Natural killer cell treated with Interleukin-12 subunit alpha and Interleukin-12 subunit beta and Interleukin-15 and Interleukin-18, amount 100 ng/mL, for 72 hours (primary cell): ENCODE data around the gene NFATC2. TPM values are rescaled to one million over a fixed set of nuclear protein-coding genes. Genes with fewer than 3 reads are reported as not detected.

Experiments used
- ATAC-seq, 2 donors: fragments of 150-1000 bp; cut with Tn5 transposase in 1 of 2; sonication (Bioruptor Pico), chemical (Tn5 transposase) in 1 of 2; 2 replicates each; pipeline ENCODE4 v1.10.0; 2021
- DNase-seq: peaks from one replicate; pipeline ENCODE4 v3.0.0; 2022; ENCODE audit warnings: low spot score
- H3K27ac Mint-ChIP-seq, 2 donors: 1 replicate in 1 of 2; 2 replicates in 1 of 2; pipeline ENCODE4 v1.8.0; 2022; ENCODE audit warnings: mixed read lengths in 2 of 2, mild to moderate bottlenecking in 1 of 2, moderate library complexity in 1 of 2
- H3K27me3 Mint-ChIP-seq, 2 donors: 1 replicate in 1 of 2; 2 replicates in 1 of 2; pipeline ENCODE4 v1.8.0; 2022; ENCODE audit warnings: mixed read lengths in 2 of 2
- H3K36me3 Mint-ChIP-seq: one replicate; pipeline ENCODE4 v1.8.0; 2022; ENCODE audit warnings: mixed read lengths
- H3K4me1 Mint-ChIP-seq, 2 donors: 1 replicate in 1 of 2; 2 replicates in 1 of 2; pipeline ENCODE4 v1.8.0; 2022; ENCODE audit warnings: low read depth in 2 of 2, mixed read lengths in 2 of 2, mild to moderate bottlenecking in 1 of 2
- H3K4me3 Mint-ChIP-seq: one replicate; pipeline ENCODE4 v1.8.0; 2022; ENCODE audit warnings: mixed read lengths
- H3K9me3 Mint-ChIP-seq: 2 replicates; pipeline ENCODE4 v1.8.0; 2022; ENCODE audit warnings: mixed read lengths
- total RNA-seq, 2 donors: library from RNA; stranded (reverse); gene quantifications; one replicate each; pipeline ENCODE4 v1.2.3, GENCODE V29; 2022

NFATC2 gene
- total RNA-seq, 2 donors from 2014 or later, result 83.3 to 97.1 TPM

- H3K36me3 Mint-ChIP-seq, result peaks cover 46% of the 10 kb centered on the region
- H3K4me1 Mint-ChIP-seq, result peaks cover 81 to 82% of the 10 kb centered on the region in 2 donors
- no peaks in the 10 kb centered on the region for H3K27me3 Mint-ChIP-seq
- H3K9me3 Mint-ChIP-seq, result no peaks in the 10 kb centered on the region
- ATAC-seq (peak in 1 of 2 donors; percentile 44), DNase-seq (no peak)
- peak overlapping the region; percentile 81 to 86 for H3K27ac Mint-ChIP-seq
- H3K4me3 Mint-ChIP-seq, result peak overlapping the region; percentile 50
These were observed 30.5 kb downstream of the NFATC2 start for GRCh38 chr20:51511861-51512619.

DNA sequence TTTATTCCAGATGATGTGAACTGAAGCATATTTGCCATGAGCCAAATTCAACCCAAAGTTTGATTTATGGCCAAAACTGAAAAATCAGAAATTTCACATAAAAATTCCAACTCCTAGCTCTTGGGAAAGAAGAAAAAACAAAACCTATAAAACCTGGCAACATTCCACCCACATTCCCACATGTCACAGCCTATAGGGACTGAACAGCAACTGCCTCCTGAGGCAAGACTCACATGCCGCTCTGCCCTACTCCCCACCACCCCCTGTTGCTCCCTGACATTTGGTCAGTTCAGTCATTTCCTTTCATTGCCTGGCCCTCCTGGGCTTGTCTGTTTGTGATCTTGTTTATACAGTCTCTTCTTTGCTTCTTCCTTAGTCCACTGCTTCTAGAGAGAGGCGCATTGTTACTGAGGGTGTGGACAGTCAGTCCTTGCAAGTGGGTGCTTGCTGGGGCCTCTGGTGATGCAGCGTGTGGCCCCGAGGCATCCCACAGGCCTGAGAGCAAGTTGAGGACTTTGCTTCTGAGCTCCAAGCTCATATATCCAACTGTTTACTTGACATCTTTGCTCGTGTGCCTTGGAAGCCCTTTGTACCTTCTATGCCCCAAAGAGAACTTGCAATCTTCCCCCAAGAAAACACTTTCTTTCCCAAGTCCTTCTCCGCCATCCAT lies 31.4 kb downstream of the NFATC2 start:
- Mint-ChIP-seq H3K9me3 (no peaks in the 10 kb centered on the region), H3K36me3 (peaks cover 39% of the 10 kb centered on the region), H3K4me3 (peak overlapping the region; percentile 50), H3K4me1 (peaks cover 80 to 83% of the 10 kb centered on the region in 2 donors), H3K27me3 (no peaks in the 10 kb centered on the region), H3K27ac (peak overlapping the region; percentile 81 to 86)
- ATAC-seq (no peak), DNase-seq (no peak)

- DNase-seq, result no peak
- no peak for ATAC-seq
- H3K36me3 Mint-ChIP-seq, result peaks cover 37% of the 10 kb centered on the region
- peaks cover 82 to 86% of the 10 kb centered on the region in 2 donors for H3K4me1 Mint-ChIP-seq
- H3K9me3 Mint-ChIP-seq, result no peaks in the 10 kb centered on the region
- H3K27ac Mint-ChIP-seq, result peak overlapping the region in 1 of 2 donors; percentile 91
- H3K4me3 Mint-ChIP-seq, result no peak overlapping the region
- H3K27me3 Mint-ChIP-seq, result no peaks in the 10 kb centered on the region
These were observed 32.4 kb downstream of the NFATC2 start for GRCh38 chr20:51510169-51510568.

DNA sequence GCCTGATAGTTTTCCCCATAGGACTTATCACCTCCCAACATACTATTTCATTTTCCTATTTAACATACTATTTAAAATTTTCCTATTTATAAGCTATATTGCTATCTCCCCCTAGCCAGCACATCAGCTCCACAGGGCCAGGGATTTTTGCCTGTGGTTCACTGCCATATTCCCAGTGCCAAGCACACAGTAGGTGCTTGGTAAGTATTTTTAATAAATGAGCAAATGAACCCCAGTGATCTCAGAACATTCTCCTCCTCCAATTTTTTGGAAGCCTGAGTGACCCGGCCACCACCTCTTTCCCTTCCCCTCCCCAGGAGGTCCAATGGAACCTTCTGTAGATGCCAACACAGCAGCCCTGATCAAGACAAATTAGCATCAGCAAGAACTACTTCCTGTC lies 33.3 kb downstream of the NFATC2 start:
- H3K4me1 Mint-ChIP-seq, result peaks cover 79 to 86% of the 10 kb centered on the region in 2 donors
- H3K9me3 Mint-ChIP-seq, result no peaks in the 10 kb centered on the region
- peaks cover 30% of the 10 kb centered on the region for H3K36me3 Mint-ChIP-seq
- DNase-seq (no peak), ATAC-seq (no peak)
- H3K27ac Mint-ChIP-seq, result peak overlapping the region; percentile 65 to 91
- H3K4me3 Mint-ChIP-seq, result peak overlapping the region; percentile 13
- H3K27me3 Mint-ChIP-seq, result no peaks in the 10 kb centered on the region

DNA sequence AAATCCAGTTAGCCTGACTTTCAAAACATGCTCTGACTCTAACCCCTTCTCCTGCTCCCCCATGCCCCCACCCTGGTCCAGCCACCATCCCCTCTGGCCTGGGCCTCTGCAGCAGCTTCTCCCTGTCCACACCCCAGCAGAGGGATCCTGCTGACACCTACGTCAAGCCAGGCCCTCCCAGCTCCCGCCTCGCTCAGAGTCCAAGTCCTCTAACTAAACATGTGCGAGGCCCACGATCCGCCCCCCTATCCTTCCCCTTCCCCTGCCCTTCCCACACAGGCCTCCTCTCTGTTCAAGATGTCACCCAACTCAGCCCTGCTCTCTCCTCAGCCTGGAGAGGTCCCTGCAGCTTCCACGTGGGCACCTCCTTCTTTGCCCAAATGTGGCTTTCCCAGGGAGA lies 33.7 kb downstream of the NFATC2 start:
- Mint-ChIP-seq H3K27me3 (no peaks in the 10 kb centered on the region), H3K9me3 (no peaks in the 10 kb centered on the region)

GRCh38 chr20:51508158-51508557 lies 34.4 kb downstream of the NFATC2 start:
- no peaks in the 10 kb centered on the region for H3K9me3 Mint-ChIP-seq

More for the DNA sequence above, 33.7 kb downstream of the NFATC2 start:
- ATAC-seq (no peak), DNase-seq (no peak)
- H3K27ac Mint-ChIP-seq, result peak overlapping the region; percentile 65 to 91
- H3K36me3 Mint-ChIP-seq, result peaks cover 26% of the 10 kb centered on the region
- H3K4me3 Mint-ChIP-seq, result no peak overlapping the region
- H3K4me1 Mint-ChIP-seq, result peaks cover 75 to 82% of the 10 kb centered on the region in 2 donors

GRCh38 chr20:51507216-51508036 lies 35.1 kb downstream of the NFATC2 start:
- Mint-ChIP-seq H3K4me3 (peak overlapping the region; percentile 62), H3K9me3 (no peaks in the 10 kb centered on the region), H3K27ac (peak overlapping the region; percentile 65 to 91), H3K36me3 (peaks cover 26% of the 10 kb centered on the region), H3K4me1 (peaks cover 74 to 81% of the 10 kb centered on the region in 2 donors), H3K27me3 (no peaks in the 10 kb centered on the region)
- DNase-seq, result no peak
- no peak for ATAC-seq

More at GRCh38 chr20:51508158-51508557, 34.4 kb downstream of the NFATC2 start:
- peak overlapping the region; percentile 65 to 91 for H3K27ac Mint-ChIP-seq
- no peaks in the 10 kb centered on the region for H3K27me3 Mint-ChIP-seq
- peaks cover 74 to 81% of the 10 kb centered on the region in 2 donors for H3K4me1 Mint-ChIP-seq
- DNase-seq (no peak), ATAC-seq (no peak)
- H3K36me3 Mint-ChIP-seq, result peaks cover 26% of the 10 kb centered on the region
- peak overlapping the region; percentile 62 for H3K4me3 Mint-ChIP-seq

DNA sequence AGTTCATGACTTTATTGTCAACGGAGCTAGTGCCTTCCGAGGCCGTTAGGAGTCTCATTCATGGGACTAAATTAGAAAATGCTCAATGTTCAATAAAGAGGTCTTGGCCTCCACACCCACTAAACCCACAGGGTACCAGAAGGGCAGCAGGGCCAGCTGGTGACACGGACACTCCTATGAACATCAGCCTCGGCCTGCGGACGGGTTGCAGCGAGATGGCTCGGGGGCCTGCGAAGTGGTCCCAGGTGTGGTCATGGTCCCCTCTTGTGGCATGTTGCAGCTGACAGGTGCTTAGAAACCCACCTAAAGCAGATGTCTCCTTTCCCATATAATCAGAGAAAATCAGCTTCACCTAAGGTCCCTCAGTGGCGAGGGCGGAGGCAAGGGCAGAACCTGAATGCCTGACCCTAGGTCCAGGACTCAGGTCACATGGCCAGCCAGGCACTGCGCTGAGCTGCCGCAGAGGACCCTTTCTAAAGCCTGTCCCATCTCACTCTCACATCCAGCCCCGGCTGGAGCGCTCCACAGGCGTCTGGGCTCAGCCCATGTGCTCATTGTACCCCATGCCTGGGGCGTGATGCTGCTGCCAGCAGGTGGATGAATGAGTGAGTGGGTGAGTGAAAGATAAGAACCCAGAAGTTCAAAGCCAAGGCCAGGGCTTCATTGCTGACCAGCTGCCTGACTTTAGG lies 35.8 kb downstream of the NFATC2 start:
- no peak overlapping the region for H3K4me3 Mint-ChIP-seq
- no peaks in the 10 kb centered on the region for H3K9me3 Mint-ChIP-seq
- no peaks in the 10 kb centered on the region for H3K27me3 Mint-ChIP-seq
- no peak for ATAC-seq
- H3K36me3 Mint-ChIP-seq, result peaks cover 19% of the 10 kb centered on the region
- H3K4me1 Mint-ChIP-seq, result peaks cover 74 to 79% of the 10 kb centered on the region in 2 donors
- H3K27ac Mint-ChIP-seq, result peak overlapping the region; percentile 65 to 91
- DNase-seq, result no peak

- Mint-ChIP-seq H3K4me3 (peak overlapping the region; percentile 41), H3K27ac (peak overlapping the region; percentile 54 to 78), H3K36me3 (peaks cover 10% of the 10 kb centered on the region), H3K9me3 (no peaks in the 10 kb centered on the region), H3K27me3 (no peaks in the 10 kb centered on the region), H3K4me1 (peaks cover 75 to 80% of the 10 kb centered on the region in 2 donors)
- ATAC-seq, result no peak
- no peak for DNase-seq
These were observed 37.0 kb downstream of the NFATC2 start for GRCh38 chr20:51505566-51505965.

GRCh38 chr20:51503376-51503775 lies 39.1 kb downstream of the NFATC2 start:
- peak overlapping the region; percentile 93 to 97 for H3K27ac Mint-ChIP-seq

DNA sequence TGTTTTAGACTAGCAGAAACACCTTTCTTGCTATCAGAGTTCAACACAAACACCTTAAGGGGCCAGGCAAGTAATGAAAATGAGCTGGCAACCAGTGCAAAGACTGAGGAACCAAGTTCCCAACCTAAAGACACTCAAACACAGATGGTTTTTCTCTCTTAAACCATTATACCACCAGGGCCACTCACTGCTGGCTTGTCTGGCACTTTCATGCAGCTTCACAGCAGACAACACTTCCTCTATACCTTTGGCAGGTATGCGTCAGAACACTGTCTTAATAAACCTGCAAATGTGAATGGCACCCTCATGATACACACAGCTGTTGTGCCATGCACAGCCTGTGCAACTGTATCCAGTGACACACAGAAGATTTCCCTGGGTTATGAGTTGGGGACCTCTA lies 41.6 kb downstream of the NFATC2 start:
- H3K9me3 Mint-ChIP-seq, result peaks cover 4% of the 10 kb centered on the region
- ATAC-seq, result peak in 1 of 2 donors; percentile 17
- H3K4me3 Mint-ChIP-seq, result peak overlapping the region; percentile 93
- peaks cover 17% of the 10 kb centered on the region for H3K36me3 Mint-ChIP-seq
- peaks cover 80 to 88% of the 10 kb centered on the region in 2 donors for H3K4me1 Mint-ChIP-seq
- peak overlapping the region; percentile 93 to 97 for H3K27ac Mint-ChIP-seq
- DNase-seq, result no peak
- H3K27me3 Mint-ChIP-seq, result no peaks in the 10 kb centered on the region

More at GRCh38 chr20:51503376-51503775, 39.1 kb downstream of the NFATC2 start:
- ATAC-seq (no peak), DNase-seq (no peak)
- Mint-ChIP-seq H3K4me1 (peaks cover 77 to 85% of the 10 kb centered on the region in 2 donors), H3K4me3 (no peak overlapping the region), H3K36me3 (peaks cover 11% of the 10 kb centered on the region), H3K27me3 (no peaks in the 10 kb centered on the region), H3K9me3 (peaks cover 4% of the 10 kb centered on the region)

DNA sequence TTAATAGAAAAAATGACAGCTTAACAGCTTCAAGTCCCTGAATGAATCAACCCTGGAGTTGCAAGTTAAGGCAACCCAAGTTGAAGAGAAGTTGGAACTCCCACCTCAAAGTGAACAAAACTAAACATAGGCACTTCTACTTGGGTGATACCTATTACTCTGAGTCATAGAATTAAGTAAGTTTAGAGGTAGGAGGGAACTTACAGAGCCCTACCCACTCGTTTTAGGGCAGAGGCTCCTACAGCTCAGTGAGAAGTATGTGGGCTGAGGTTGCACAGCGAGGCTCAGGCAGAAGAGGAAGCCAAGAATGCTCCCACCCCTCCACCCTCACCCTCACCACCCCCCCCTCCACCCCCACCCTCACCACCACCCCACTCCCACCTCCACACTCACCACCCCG lies 42.2 kb downstream of the NFATC2 start:
- Mint-ChIP-seq H3K27me3 (no peaks in the 10 kb centered on the region), H3K4me3 (peak overlapping the region; percentile 93), H3K36me3 (peaks cover 17% of the 10 kb centered on the region), H3K4me1 (peaks cover 80 to 88% of the 10 kb centered on the region in 2 donors), H3K27ac (peak overlapping the region; percentile 93 to 97), H3K9me3 (peaks cover 4% of the 10 kb centered on the region)
- ATAC-seq, result peak; percentile 94 to 95
- DNase-seq, result peak; percentile 73
